ENCODE data around the gene THRSP. TPM values are rescaled to one million over a fixed set of nuclear protein-coding genes. Genes with fewer than 3 reads are reported as not detected.

Gene THRSP
- total RNA-seq, 6 experiments from 2014 or later = 3.0 to 92.0 (median 40.1) TPM

GRCh38 chr11:78066471-78066870 lies 2.8 kb downstream of the THRSP start:
- WGBS (ENCODE audit: insufficient coverage, low coverage, low lambda C conversion rate, missing lambda C conversion rate) = 19% methylated on average over 2 of the region's 2 CpGs
- DNase-seq = no peak
- no peak for ATAC-seq
- peaks cover 0 to 20% (median 9%) of the 10 kb centered on the region in 4 donors for H3K4me1 ChIP-seq
- peak overlapping the region in 2 of 3 donors; percentile 56 to 64 for H3K4me3 ChIP-seq
- intact Hi-C loops (cut with DNase I) = no loop called here
- H3K9me3 ChIP-seq = no peaks in the 10 kb centered on the region
- peak overlapping the region in 1 of 3 donors; percentile 26 for H3K27ac ChIP-seq
- peaks cover 0 to 14% (median 4%) of the 10 kb centered on the region in 4 donors for H3K36me3 ChIP-seq
- no peaks in the 10 kb centered on the region for H3K27me3 ChIP-seq
- TF ChIP-seq POLR2A (IDR thresholded peaks at IDR 0.05) (no peak), CTCF (IDR thresholded peaks at IDR 0.05) (no peak)

- Histone ChIP-seq H3K4me1 (peaks cover 0 to 8% (median 3%) of the 10 kb centered on the region in 4 donors), H3K4me3 (no peak overlapping the region), H3K36me3 (peaks cover 0 to 25% (median 5%) of the 10 kb centered on the region in 4 donors), H3K9me3 (no peaks in the 10 kb centered on the region), H3K27me3 (no peaks in the 10 kb centered on the region), H3K27ac (no peak overlapping the region)
- DNase-seq = no peak
- intact Hi-C loops (cut with DNase I) = no loop called here
- 68% methylated on average over 4 of the region's 4 CpGs for WGBS (ENCODE audit: insufficient coverage, low coverage, low lambda C conversion rate, missing lambda C conversion rate)
- TF ChIP-seq POLR2A (IDR thresholded peaks at IDR 0.05) (no peak), CTCF (IDR thresholded peaks at IDR 0.05) (no peak)
- no peak for ATAC-seq
Observed at GRCh38 chr11:78067704-78068103, 4.0 kb downstream of the THRSP start.

GRCh38 chr11:78069465-78069864 lies 5.8 kb downstream of the THRSP start:
- H3K4me1 ChIP-seq = peaks cover 0 to under 1% (median 0%) of the 10 kb centered on the region in 4 donors
- 24% methylated on average over 2 of the region's 2 CpGs for WGBS (ENCODE audit: insufficient coverage, low coverage, low lambda C conversion rate, missing lambda C conversion rate)
- H3K27ac ChIP-seq = no peak overlapping the region
- H3K9me3 ChIP-seq = no peaks in the 10 kb centered on the region
- peak in 1 of 3 donors; percentile 67 for DNase-seq
- H3K4me3 ChIP-seq = no peak overlapping the region
- H3K27me3 ChIP-seq = no peaks in the 10 kb centered on the region
- H3K36me3 ChIP-seq = peaks cover 0 to 26% (median 5%) of the 10 kb centered on the region in 4 donors
- no peak for TF ChIP-seq POLR2A (IDR thresholded peaks at IDR 0.05)
- TF ChIP-seq CTCF (IDR thresholded peaks at IDR 0.05) = no peak
- intact Hi-C loops (cut with DNase I) = no loop called here
- peak; percentile 30 to 70 (median 43) for ATAC-seq

GRCh38 chr11:78070621-78071020 lies 7.0 kb downstream of the THRSP start:
- no peak overlapping the region for H3K27ac ChIP-seq
- H3K4me3 ChIP-seq = no peak overlapping the region
- H3K27me3 ChIP-seq = no peaks in the 10 kb centered on the region
- peaks cover 0 to 12% (median 6%) of the 10 kb centered on the region in 4 donors for H3K4me1 ChIP-seq
- H3K36me3 ChIP-seq = peaks cover 0 to 26% (median 5%) of the 10 kb centered on the region in 4 donors
- 51% methylated on average over 2 of the region's 2 CpGs for WGBS (ENCODE audit: insufficient coverage, low coverage, low lambda C conversion rate, missing lambda C conversion rate)
- ATAC-seq (peak in 1 of 4 donors; percentile 14), DNase-seq (no peak)
- H3K9me3 ChIP-seq = no peaks in the 10 kb centered on the region
- TF ChIP-seq POLR2A (IDR thresholded peaks at IDR 0.05) (no peak), CTCF (IDR thresholded peaks at IDR 0.05) (no peak)
- intact Hi-C loops (cut with DNase I) = no loop called here

Measured in right lobe of liver (tissue), 6 donors.